MM.1S (cell line): Measurements from ENCODE around the gene ANXA11.

ENCODE experiments used
- CTCF ChIP-seq: fragments of 300-600 bp; sonication (generic); IDR thresholded peaks from 2 replicates; pipeline ENCODE4 v1.5.1; 2016; ENCODE audit warnings: antibody characterized with exemption, low read length, mixed read lengths
- EZH2 ChIP-seq: fragments of 300-600 bp; sonication (generic); optimal IDR thresholded peaks from 2 replicates; pipeline ENCODE3; 2017; ENCODE audit warnings: low read depth, mild to moderate bottlenecking, antibody characterized with exemption, low read length, mixed read lengths

GRCh38 chr10:80160361-80161320 lies 44.7 kb downstream of the ANXA11 start:
- TF ChIP-seq CTCF (no peak), EZH2 (no peak)
